ENCODE data around the gene ZBTB7C. TPM values are rescaled to one million over a fixed set of nuclear protein-coding genes. Genes with fewer than 3 reads are reported as not detected.

ZBTB7C gene
- total and polyA plus RNA-seq, 2 of the 8 experiments (the other 6 are each of a cell fraction or from before 2014, with no cell fraction given), result 0.15 to 0.45 TPM

- Histone ChIP-seq H2BK5ac (ENCODE audit: low read depth, low read length) (no peak overlapping the region), H3K36me3 (ENCODE audit: control insufficient read depth in 2 of 4, insufficient read depth in 4 of 4, low read length in 3 of 4) (no peaks in the 10 kb centered on the region), H4K20me1 (replicated peaks in 1 of 2; ENCODE audit: control insufficient read depth in 1 of 2, insufficient read depth in 2 of 2, low read length in 2 of 2) (no peaks in the 10 kb centered on the region), H3K4me3 (ENCODE audit: extremely low read depth in 1 of 4, insufficient read depth in 2 of 4, low read depth in 3 of 4, low read length in 4 of 4) (no peak overlapping the region), H2AK5ac (ENCODE audit: low read depth, low read length) (no peak overlapping the region), H3K4me1 (replicated peaks in 1 of 4; ENCODE audit: control insufficient read depth in 3 of 4, insufficient read depth in 4 of 4, low read length in 3 of 4) (peaks cover 2 to 16% (median 9%) of the 10 kb centered on the region in 4 experiments; a peak in 5 of 7 replicates), H4K5ac (ENCODE audit: insufficient read length, low read depth, low read length) (no peak overlapping the region), H3K4me2 (ENCODE audit: insufficient read depth in 1 of 2, low read depth in 2 of 2, low read length in 2 of 2) (no peak overlapping the region; a peak in 1 of 4 replicates), H3K79me2 (ENCODE audit: control insufficient read depth in 1 of 2, insufficient read depth in 2 of 2, low read length in 2 of 2) (no peaks in the 10 kb centered on the region), H4K91ac (replicated peaks; ENCODE audit: insufficient read length, low read length) (no peak overlapping the region), H2BK120ac (replicated peaks; ENCODE audit: low read depth, low read length) (no peak overlapping the region), H2AFZ (ENCODE audit: low read length) (no peak overlapping the region), H3K9me3 (ENCODE audit: insufficient read depth in 2 of 2, low read depth in 1 of 2, low read length in 1 of 2) (no peaks in the 10 kb centered on the region), H3K23ac (ENCODE audit: insufficient read length) (no peak overlapping the region), H3K9ac (replicated peaks in 1 of 4; ENCODE audit: extremely low read depth in 1 of 4, low read depth in 3 of 4, low read length in 3 of 4) (no peak overlapping the region), H3K18ac (ENCODE audit: extremely low read depth, low read length) (no peak overlapping the region), H3K23me2 (ENCODE audit: low read depth, low read length) (no peaks in the 10 kb centered on the region), H3K27me3 (replicated peaks in 1 of 4; ENCODE audit: control insufficient read depth in 3 of 4, extremely low read depth in 1 of 4, insufficient read depth in 3 of 4, low read length in 3 of 4) (no peaks in the 10 kb centered on the region), H3K27ac (ENCODE audit: low read depth, low read length) (no peak overlapping the region), H3K56ac (replicated peaks; ENCODE audit: insufficient read length, low read depth, low read length) (no peak overlapping the region), H2BK15ac (ENCODE audit: low read length) (no peak overlapping the region), H3K14ac (ENCODE audit: insufficient read length) (no peak overlapping the region), H3K4ac (replicated peaks; ENCODE audit: insufficient read length, low read depth, low read length) (no peak overlapping the region), H3K79me1 (ENCODE audit: low read depth, low read length) (no peaks in the 10 kb centered on the region), H2BK20ac (ENCODE audit: low read length) (no peak overlapping the region), H2BK12ac (ENCODE audit: low read depth, low read length) (peak overlapping the region; percentile 44; the same call in 1 of the 2 replicates), H4K8ac (ENCODE audit: extremely low read depth, insufficient read depth, low read length) (no peak overlapping the region)
- WGBS, 2 experiments (ENCODE audit: extremely low coverage in 1 of 2, insufficient coverage in 1 of 2, insufficient read length in 1 of 2, insufficient replicate concordance in 2 of 2, low coverage in 1 of 2, low lambda C conversion rate in 2 of 2, missing lambda C conversion rate in 1 of 2), result 90% methylated on average over 10 of the region's 10 CpGs; no CpG with 5 or more reads in 1 of the 2 experiments
- ChIA-PET CTCF (ENCODE audit: partially characterized antibody) (interaction anchor here (1.1 to 2.2 kb wide), 3 partner anchors 9 to 26 kb away, joined by 3 to 5 read pairs (median 3); no protein-coding TSS in a partner anchor), POLR2A (ENCODE audit: partially characterized antibody) (no interaction called here)
- no peak for TF ChIP-seq CBX5 (IDR thresholded peaks at IDR 0.05; ENCODE audit: low read depth, low read length)
- TF ChIP-seq RFX5 (IDR thresholded peaks at IDR 0.05; ENCODE audit: borderline replicate concordance, low read depth, low read length), result no peak
- no peak for TF ChIP-seq YY1 (IDR thresholded peaks at IDR 0.05; ENCODE audit: low read depth, low read length)
- no peak for TF ChIP-seq CTBP2 (IDR thresholded peaks at IDR 0.05; ENCODE audit: borderline replicate concordance, insufficient read depth, insufficient read length, low read length)
- no peak for TF ChIP-seq TCF12 (IDR thresholded peaks at IDR 0.05; ENCODE audit: low read depth, low read length)
- no peak for TF ChIP-seq JUND (IDR thresholded peaks at IDR 0.05; ENCODE audit: low read length)
- TF ChIP-seq CEBPB (IDR thresholded peaks at IDR 0.05; ENCODE audit: low read depth, low read length), result no peak
- no peak for TF ChIP-seq PHF8 (conservative IDR thresholded peaks at IDR 0.05; ENCODE audit: low read depth, low read length)
- no peak for TF ChIP-seq GABPA (IDR thresholded peaks at IDR 0.05; ENCODE audit: borderline replicate concordance, insufficient read depth, low read length)
- FAIRE-seq (no peak), DNase-seq (ENCODE audit: low read depth in 1 of 2, low spot score in 2 of 2) (no peak)
Observed at GRCh38 chr18:48124857-48125626, 284.1 kb downstream of the ZBTB7C start.
